Heart left ventricle (tissue), 13 donors: ENCODE measurements around the gene NKAIN2.

ENCODE experiments used
- POLR2A ChIP-seq, 2 donors: fragments of 450-650 bp; IDR thresholded peaks; one replicate each; pipeline ENCODE4 v1.6.1; 2017; ENCODE audit warnings: antibody characterized with exemption in 2 of 2, mild to moderate bottlenecking in 2 of 2, moderate library complexity in 2 of 2
- TF ChIP-seq, protein P1 (sequence below), 12 donors: fragments of 200-600 bp; sonication (generic) in 4 of 12; IDR thresholded peaks; one replicate each; pipeline versions ENCODE4 v1.5.0 to v1.8.0; 2018 to 2022; ENCODE audit warnings: antibody characterized with exemption in 12 of 12, mild to moderate bottlenecking in 5 of 12
- donor health status: ischemic (EF 13 %, LVEDD 7.1; RV severe dilation, severe dysfunction).
- donor health status: DM: no; HTN: yes; CAD: no.
- donor health status: DM: no; HTN: no; CAD: no.
- donor health status: ischemic (EF 25% LVEDD 6.9; RV normal size, moderate dysfunction).
- donor health status: ischemic (EF 25% LVEDD 5.7; RV mildly dilated, moderate dysfunction).
- donor health status: ischemic (EF 35%, LVEDD 5.7; RV mildly dilated, moderate dysfunction).
- donor health status: nonischemic (EF 11% LVEDD 7.7; RV severe dilation, severe dysfunction).
- donor health status: DM: yes; HTN: yes; CAD: no.
- donor health status: PGD.
- donor health status: ischemic (EF 29% LVEDD 5.4; RV normal size, mild dysfunction).
- donor health status: nonischemic (EF 23%, LVEDD 6.1; RV moderate dilation, normal function).

DNA sequence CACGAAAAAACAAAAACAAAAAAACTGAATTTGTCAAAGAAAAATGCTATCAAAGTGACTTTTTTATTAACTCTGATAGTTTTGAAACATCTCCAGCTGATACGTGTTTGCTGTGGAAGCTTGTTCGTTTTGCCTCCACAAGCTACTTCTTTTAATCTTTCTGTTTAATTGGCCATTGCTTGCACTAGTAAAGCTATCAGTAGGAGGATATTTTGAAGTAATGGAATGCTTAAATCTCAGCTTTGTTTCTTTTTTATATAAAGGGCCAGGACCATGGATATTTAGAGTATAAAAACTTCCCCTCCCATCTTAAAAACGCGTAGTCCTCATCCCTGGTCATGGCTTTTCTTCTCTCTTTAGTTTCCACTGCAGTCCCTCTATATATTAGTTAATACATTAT is 344.0 kb downstream of the NKAIN2 start:
- TF ChIP-seq, protein P1, sequence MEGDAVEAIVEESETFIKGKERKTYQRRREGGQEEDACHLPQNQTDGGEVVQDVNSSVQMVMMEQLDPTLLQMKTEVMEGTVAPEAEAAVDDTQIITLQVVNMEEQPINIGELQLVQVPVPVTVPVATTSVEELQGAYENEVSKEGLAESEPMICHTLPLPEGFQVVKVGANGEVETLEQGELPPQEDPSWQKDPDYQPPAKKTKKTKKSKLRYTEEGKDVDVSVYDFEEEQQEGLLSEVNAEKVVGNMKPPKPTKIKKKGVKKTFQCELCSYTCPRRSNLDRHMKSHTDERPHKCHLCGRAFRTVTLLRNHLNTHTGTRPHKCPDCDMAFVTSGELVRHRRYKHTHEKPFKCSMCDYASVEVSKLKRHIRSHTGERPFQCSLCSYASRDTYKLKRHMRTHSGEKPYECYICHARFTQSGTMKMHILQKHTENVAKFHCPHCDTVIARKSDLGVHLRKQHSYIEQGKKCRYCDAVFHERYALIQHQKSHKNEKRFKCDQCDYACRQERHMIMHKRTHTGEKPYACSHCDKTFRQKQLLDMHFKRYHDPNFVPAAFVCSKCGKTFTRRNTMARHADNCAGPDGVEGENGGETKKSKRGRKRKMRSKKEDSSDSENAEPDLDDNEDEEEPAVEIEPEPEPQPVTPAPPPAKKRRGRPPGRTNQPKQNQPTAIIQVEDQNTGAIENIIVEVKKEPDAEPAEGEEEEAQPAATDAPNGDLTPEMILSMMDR (IDR thresholded peaks at IDR 0.05), result no peak
- TF ChIP-seq POLR2A (IDR thresholded peaks at IDR 0.05), result no peak
